Lower leg skin (tissue), 4 donors: Measurements from ENCODE around the gene WDR64. TPM values are rescaled to one million over a fixed set of nuclear protein-coding genes. Genes with fewer than 3 reads are reported as not detected.

Experiments
- DNase-seq, 2 donors: peaks; one replicate each; pipeline ENCODE4 v3.0.0-alpha.2; 2019; ENCODE audit warnings: low spot score in 2 of 2
- H3K4me3 ChIP-seq: fragments of 200-600 bp; sonication (generic); 2 replicates; pipeline ENCODE4 v1.5.1; 2017; ENCODE audit warnings: mild to moderate bottlenecking, low read depth; ENCODE audit not compliant: poor library complexity, severe bottlenecking
- CTCF ChIP-seq, 3 donors: fragments of 450-650 bp; IDR thresholded peaks; one replicate each; pipeline ENCODE4 v1.5.1; 2016; ENCODE audit warnings: antibody characterized with exemption in 3 of 3, mild to moderate bottlenecking in 3 of 3, moderate library complexity in 2 of 3
- POLR2A ChIP-seq, 2 donors: fragments of 450-650 bp; IDR thresholded peaks; one replicate each; pipeline ENCODE4 v1.6.1; 2016 to 2017; ENCODE audit warnings: antibody characterized with exemption in 2 of 2, mild to moderate bottlenecking in 1 of 2, moderate library complexity in 1 of 2
- WGBS, 2 donors: methylation state at CpG; one replicate each; pipeline ENCODE4 v1.1.5; 2018; 5-methylcytosine and 5-hydroxymethylcytosine counted together
- intact Hi-C: fragments of 100-400 bp; cut with DNase I; formaldehyde crosslinking; loops from one replicate; pipeline ENCODE4 v1.15.0; 2023; ENCODE audit warnings: low total_unique reads
- total RNA-seq, 4 donors: library from RNA; depleted of rRNA; stranded (reverse); fragments of >200 nt; gene quantifications; one replicate each; pipeline ENCODE4 v1.1.0, GENCODE V29; 2016

The WDR64 gene
- total RNA-seq, 4 donors from 2014 or later = not detected

DNA sequence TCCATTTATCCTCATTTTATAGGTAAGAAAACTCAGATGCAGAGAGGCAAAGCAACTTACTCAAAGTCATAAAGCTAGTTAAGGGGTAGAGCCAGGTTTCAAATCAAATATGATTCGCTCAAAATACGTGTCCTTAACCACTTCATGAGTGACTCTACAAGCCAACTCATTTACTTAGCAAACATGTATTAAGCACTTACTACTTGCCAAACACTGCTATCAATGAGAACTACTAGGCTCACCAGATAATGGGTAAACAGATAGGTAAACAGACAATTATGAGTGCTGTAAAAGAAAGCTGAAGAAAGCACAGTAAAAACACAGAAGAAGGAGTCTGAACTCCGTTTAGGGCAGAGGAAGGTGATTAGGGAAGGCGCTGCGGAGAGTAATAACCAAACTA is 65.9 kb downstream of the WDR64 start:
- no peak for TF ChIP-seq POLR2A (IDR thresholded peaks at IDR 0.05)
- TF ChIP-seq CTCF (IDR thresholded peaks at IDR 0.05) = no peak
- WGBS, 2 donors = 71 to 75% methylated on average over 5 of the region's 5 CpGs
- DNase-seq = no peak
- intact Hi-C loops = no loop called here
- no peak overlapping the region for H3K4me3 ChIP-seq

GRCh38 chr1:241721011-241721410 is 68.9 kb downstream of the WDR64 start:
- DNase-seq = no peak
- 84 to 86% methylated on average over 3 of the region's 3 CpGs for WGBS, 2 donors
- intact Hi-C loops = no loop called here
- no peak overlapping the region for H3K4me3 ChIP-seq
- TF ChIP-seq POLR2A (IDR thresholded peaks at IDR 0.05) (no peak), CTCF (IDR thresholded peaks at IDR 0.05) (no peak)

DNA sequence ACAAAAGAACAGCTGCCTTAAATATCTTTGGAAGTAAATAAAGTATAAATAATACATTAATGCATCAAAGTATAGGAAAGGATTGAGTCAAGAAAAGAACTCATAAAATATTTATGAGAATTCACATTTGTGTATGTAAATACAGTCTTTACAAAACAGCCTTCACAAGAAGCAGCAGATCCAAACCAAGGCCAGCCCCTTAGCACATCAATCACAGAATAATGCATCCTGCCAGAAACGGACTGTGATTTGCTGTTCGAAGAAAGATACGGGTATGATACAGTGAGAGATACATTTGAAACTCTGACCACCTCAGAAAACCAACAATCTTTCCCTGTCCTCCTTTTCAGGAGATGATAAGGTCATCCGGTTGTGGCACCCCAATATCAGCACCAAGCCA is 70.9 kb downstream of the WDR64 start:
- WGBS, 2 donors = 73 to 78% methylated on average over 4 of the region's 4 CpGs
- intact Hi-C loops = no loop called here
- TF ChIP-seq POLR2A (IDR thresholded peaks at IDR 0.05) (no peak), CTCF (IDR thresholded peaks at IDR 0.05) (no peak)
- no peak for DNase-seq
- H3K4me3 ChIP-seq = no peak overlapping the region

- DNase-seq = no peak
- 74% methylated on average over 4 of the region's 4 CpGs for WGBS, 2 donors
- H3K4me3 ChIP-seq = no peak overlapping the region
- intact Hi-C loops = no loop called here
- TF ChIP-seq CTCF (IDR thresholded peaks at IDR 0.05) = no peak
- TF ChIP-seq POLR2A (IDR thresholded peaks at IDR 0.05) = no peak
Observed at GRCh38 chr1:241724741-241725356, 72.8 kb downstream of the WDR64 start.

- intact Hi-C loops = no loop called here
- DNase-seq = no peak
- no peak for TF ChIP-seq CTCF (IDR thresholded peaks at IDR 0.05)
- no peak for TF ChIP-seq POLR2A (IDR thresholded peaks at IDR 0.05)
- H3K4me3 ChIP-seq = no peak overlapping the region
Observed at GRCh38 chr1:241730031-241730430, 78.0 kb downstream of the WDR64 start.

- intact Hi-C loops = no loop called here
- H3K4me3 ChIP-seq = no peak overlapping the region
- TF ChIP-seq POLR2A (IDR thresholded peaks at IDR 0.05) (no peak), CTCF (IDR thresholded peaks at IDR 0.05) (no peak)
- WGBS, 2 donors = 86 to 87% methylated on average over 2 of the region's 2 CpGs
- no peak for DNase-seq
Observed at GRCh38 chr1:241733899-241734298, 81.8 kb downstream of the WDR64 start.
